Hematopoietic multipotent progenitor cell treated with erythropoietin and hydrocortisone succinate and interleukin-3 and kit ligand, for 4 days (in vitro differentiated cells): ENCODE results near the gene LRRC28.

Experiments
- DNase-seq: peaks from one replicate; pipeline ENCODE4 v3.0.0-alpha.2; 2015

The LRRC28 gene

GRCh38 chr15:99438691-99439523, 187.6 kb downstream of the LRRC28 start:
- no peak for DNase-seq

DNA sequence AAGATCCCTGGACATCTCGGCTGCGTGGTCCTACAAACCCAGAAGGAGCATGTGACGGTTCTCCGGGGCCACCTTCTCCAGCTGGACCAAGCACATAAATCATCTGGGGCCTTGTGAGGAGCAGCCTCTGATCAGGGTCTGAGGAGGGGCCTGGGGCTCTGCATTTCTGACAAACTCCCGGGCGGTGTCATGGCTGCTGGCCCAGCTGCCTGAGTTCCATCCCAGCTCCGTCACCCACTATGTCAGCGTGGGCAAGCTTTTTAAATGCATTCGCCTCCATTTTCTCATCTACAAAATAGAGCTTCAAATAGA, 188.2 kb downstream of the LRRC28 start:
- no peak for DNase-seq

- no peak for DNase-seq
These were observed 188.7 kb downstream of the LRRC28 start for GRCh38 chr15:99440029-99440428.
